T-helper 2 cell treated with Interferon-gamma antibody and Interleukin-4, amounts not matched to agents 5 μg/mL and 100 μg/mL, for 36 hours (primary cell): ENCODE results near the gene PPP1R1C.
"Not testable (repeated sequence)": the region's sequence is repeated elsewhere in the genome, so short reads cannot be mapped to it uniquely, and the experiment has no call there.

Source experiments
- DNase-seq: peaks from one replicate; pipeline ENCODE4 v3.0.0; 2021; ENCODE audit warnings: low spot score
- H3K27ac Mint-ChIP-seq: one replicate; pipeline ENCODE4 v1.8.0; 2021; ENCODE audit warnings: mild to moderate bottlenecking, mixed read lengths
- H3K27me3 Mint-ChIP-seq: one replicate; pipeline ENCODE4 v1.8.0; 2021; ENCODE audit warnings: low read depth, mixed read lengths
- H3K36me3 Mint-ChIP-seq: one replicate; pipeline ENCODE4 v1.8.0; 2021; ENCODE audit warnings: low read depth, mixed read lengths
- H3K4me1 Mint-ChIP-seq: one replicate; pipeline ENCODE4 v1.8.0; 2021; ENCODE audit warnings: low read depth, mixed read lengths
- H3K4me3 Mint-ChIP-seq: one replicate; pipeline ENCODE4 v1.8.0; 2022; ENCODE audit warnings: mild to moderate bottlenecking, moderate library complexity, mixed read lengths
- H3K9me3 Mint-ChIP-seq: one replicate; pipeline ENCODE4 v1.8.0; 2021; ENCODE audit warnings: mixed read lengths

The PPP1R1C gene

GRCh38 chr2:181955866-181956265 is 29.8 kb upstream of the PPP1R1C start:
- H3K4me3 Mint-ChIP-seq, H3K36me3 Mint-ChIP-seq, H3K27ac Mint-ChIP-seq, H3K9me3 Mint-ChIP-seq, DNase-seq: not testable (repeated sequence)
- Mint-ChIP-seq H3K4me1 (peaks cover 27% of the 10 kb centered on the region), H3K27me3 (peaks cover 15% of the 10 kb centered on the region)

GRCh38 chr2:181957668-181958067 is 28.0 kb upstream of the PPP1R1C start:
- Mint-ChIP-seq H3K9me3 (no peaks in the 10 kb centered on the region), H3K36me3 (no peaks in the 10 kb centered on the region), H3K4me3 (no peak overlapping the region), H3K27me3 (peaks cover 18% of the 10 kb centered on the region), H3K27ac (no peak overlapping the region), H3K4me1 (peaks cover 24% of the 10 kb centered on the region)
- DNase-seq: no peak

GRCh38 chr2:181958726-181959125 is 26.9 kb upstream of the PPP1R1C start:
- DNase-seq: no peak
- no peak overlapping the region for H3K27ac Mint-ChIP-seq
- H3K4me3 Mint-ChIP-seq: no peak overlapping the region
- peaks cover 17% of the 10 kb centered on the region for H3K4me1 Mint-ChIP-seq
- H3K9me3 Mint-ChIP-seq: no peaks in the 10 kb centered on the region
- H3K36me3 Mint-ChIP-seq: no peaks in the 10 kb centered on the region
- H3K27me3 Mint-ChIP-seq: peaks cover 18% of the 10 kb centered on the region

GRCh38 chr2:181959508-181959907 is 26.1 kb upstream of the PPP1R1C start:
- no peak for DNase-seq
- H3K4me3 Mint-ChIP-seq: no peak overlapping the region
- H3K4me1 Mint-ChIP-seq: peaks cover 10% of the 10 kb centered on the region
- H3K36me3 Mint-ChIP-seq: no peaks in the 10 kb centered on the region
- no peak overlapping the region for H3K27ac Mint-ChIP-seq
- H3K9me3 Mint-ChIP-seq: no peaks in the 10 kb centered on the region
- peaks cover 20% of the 10 kb centered on the region for H3K27me3 Mint-ChIP-seq

GRCh38 chr2:181961167-181961566 is 24.5 kb upstream of the PPP1R1C start:
- not testable (repeated sequence) for H3K9me3 Mint-ChIP-seq, H3K4me1 Mint-ChIP-seq, H3K4me3 Mint-ChIP-seq, H3K27ac Mint-ChIP-seq, H3K36me3 Mint-ChIP-seq, DNase-seq
- H3K27me3 Mint-ChIP-seq: peaks cover 30% of the 10 kb centered on the region

GRCh38 chr2:181962142-181962541 is 23.5 kb upstream of the PPP1R1C start:
- Mint-ChIP-seq H3K4me3 (no peak overlapping the region), H3K4me1 (peaks cover 5% of the 10 kb centered on the region), H3K27me3 (peaks cover 36% of the 10 kb centered on the region), H3K9me3 (no peaks in the 10 kb centered on the region), H3K27ac (no peak overlapping the region), H3K36me3 (no peaks in the 10 kb centered on the region)
- DNase-seq: no peak

- Mint-ChIP-seq H3K27ac (no peak overlapping the region), H3K4me1 (no peaks in the 10 kb centered on the region), H3K9me3 (no peaks in the 10 kb centered on the region), H3K36me3 (no peaks in the 10 kb centered on the region), H3K27me3 (peaks cover 22% of the 10 kb centered on the region), H3K4me3 (no peak overlapping the region)
- DNase-seq: no peak
These were observed 15.4 kb upstream of the PPP1R1C start for GRCh38 chr2:181970160-181970794.

GRCh38 chr2:181971032-181971431 is 14.6 kb upstream of the PPP1R1C start:
- Mint-ChIP-seq H3K27me3 (peaks cover 14% of the 10 kb centered on the region), H3K36me3 (no peaks in the 10 kb centered on the region)

GRCh38 chr2:181972431-181973170 is 13.1 kb upstream of the PPP1R1C start:
- H3K27ac Mint-ChIP-seq: no peak overlapping the region
- H3K36me3 Mint-ChIP-seq: no peaks in the 10 kb centered on the region
- no peak for DNase-seq
- H3K9me3 Mint-ChIP-seq: no peaks in the 10 kb centered on the region
- no peaks in the 10 kb centered on the region for H3K4me1 Mint-ChIP-seq
- H3K27me3 Mint-ChIP-seq: peaks cover 8% of the 10 kb centered on the region
- no peak overlapping the region for H3K4me3 Mint-ChIP-seq

More at GRCh38 chr2:181971032-181971431, 14.6 kb upstream of the PPP1R1C start:
- Mint-ChIP-seq H3K4me3 (no peak overlapping the region), H3K9me3 (no peaks in the 10 kb centered on the region), H3K4me1 (no peaks in the 10 kb centered on the region), H3K27ac (no peak overlapping the region)
- no peak for DNase-seq

- Mint-ChIP-seq H3K4me1 (no peaks in the 10 kb centered on the region), H3K4me3 (no peak overlapping the region), H3K27ac (no peak overlapping the region), H3K36me3 (no peaks in the 10 kb centered on the region), H3K9me3 (no peaks in the 10 kb centered on the region), H3K27me3 (peaks cover 8% of the 10 kb centered on the region)
- DNase-seq: no peak
These were observed 12.4 kb upstream of the PPP1R1C start for GRCh38 chr2:181973171-181973783.

- Mint-ChIP-seq H3K4me1 (no peaks in the 10 kb centered on the region), H3K9me3 (no peaks in the 10 kb centered on the region), H3K36me3 (no peaks in the 10 kb centered on the region), H3K27ac (no peak overlapping the region), H3K4me3 (no peak overlapping the region), H3K27me3 (peaks cover 2% of the 10 kb centered on the region)
- no peak for DNase-seq
These were observed 7.8 kb upstream of the PPP1R1C start for GRCh38 chr2:181977661-181978350.

- Mint-ChIP-seq H3K27ac (no peak overlapping the region), H3K36me3 (no peaks in the 10 kb centered on the region), H3K9me3 (no peaks in the 10 kb centered on the region), H3K27me3 (peaks cover 2% of the 10 kb centered on the region), H3K4me3 (no peak overlapping the region), H3K4me1 (no peaks in the 10 kb centered on the region)
- no peak for DNase-seq
These were observed 7.1 kb upstream of the PPP1R1C start for GRCh38 chr2:181978351-181979150.

GRCh38 chr2:181984060-181984459 is 1.6 kb upstream of the PPP1R1C start:
- H3K27me3 Mint-ChIP-seq: no peaks in the 10 kb centered on the region
- no peak overlapping the region for H3K4me3 Mint-ChIP-seq
- no peak for DNase-seq
- no peaks in the 10 kb centered on the region for H3K36me3 Mint-ChIP-seq
- no peaks in the 10 kb centered on the region for H3K4me1 Mint-ChIP-seq
- H3K27ac Mint-ChIP-seq: no peak overlapping the region
- no peaks in the 10 kb centered on the region for H3K9me3 Mint-ChIP-seq
